ENCODE measurements around the gene SLU7.

SLU7 gene

DNA sequence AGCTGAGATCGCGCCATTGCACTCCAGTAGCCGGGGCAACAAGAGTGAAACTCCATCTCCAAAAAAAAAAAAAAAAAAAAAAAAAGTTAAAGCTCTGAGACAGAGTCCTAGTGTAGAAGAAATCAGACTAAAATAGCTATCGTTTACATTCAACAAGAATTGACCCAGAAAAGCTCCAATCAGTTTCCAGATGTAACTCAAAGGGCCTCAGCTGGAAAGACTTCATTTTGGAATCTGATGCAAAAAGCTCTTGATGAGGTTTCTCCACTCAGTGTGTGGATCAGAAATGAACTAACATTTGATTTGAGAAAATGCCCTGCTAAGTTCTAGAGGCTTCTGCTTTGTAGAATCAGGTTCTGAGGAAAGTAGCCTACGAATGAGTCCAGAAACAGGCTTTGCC is 41.2 kb downstream of the SLU7 start:
- no peak for ATAC-seq (ENCODE audit: low read depth)
- Mint-ChIP-seq H3K36me3 (no peaks in the 10 kb centered on the region), H3K27me3 (peaks cover 11% of the 10 kb centered on the region)

DNA sequence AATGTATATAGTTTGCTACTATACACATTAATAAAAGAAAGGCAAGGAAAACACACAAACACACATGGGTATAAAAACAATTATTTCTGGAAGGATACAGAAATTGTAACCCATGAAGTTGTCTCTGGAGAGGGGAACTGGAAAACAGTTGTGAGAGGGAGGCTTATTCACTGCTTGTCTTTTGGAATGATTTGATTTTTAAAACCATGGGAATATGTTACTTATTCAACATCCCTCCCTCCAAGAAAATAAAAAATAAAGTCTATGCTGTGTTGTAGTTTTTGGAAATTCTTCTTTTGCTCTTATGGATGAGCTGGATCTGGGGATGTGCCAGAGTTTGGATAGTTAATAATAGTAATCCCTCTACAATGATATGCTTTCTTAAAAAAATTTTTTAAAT is 42.5 kb downstream of the SLU7 start:
- no peak for ATAC-seq (ENCODE audit: low read depth)

More for the DNA sequence above, 41.2 kb downstream of the SLU7 start:
- no peak for DNase-seq (ENCODE audit: low spot score in 2 of 2)
- Mint-ChIP-seq H3K4me1 (peaks cover 6% of the 10 kb centered on the region), H3K27ac (no peak overlapping the region), H3K9me3 (no peaks in the 10 kb centered on the region), H3K4me3 (no peak overlapping the region)

DNA sequence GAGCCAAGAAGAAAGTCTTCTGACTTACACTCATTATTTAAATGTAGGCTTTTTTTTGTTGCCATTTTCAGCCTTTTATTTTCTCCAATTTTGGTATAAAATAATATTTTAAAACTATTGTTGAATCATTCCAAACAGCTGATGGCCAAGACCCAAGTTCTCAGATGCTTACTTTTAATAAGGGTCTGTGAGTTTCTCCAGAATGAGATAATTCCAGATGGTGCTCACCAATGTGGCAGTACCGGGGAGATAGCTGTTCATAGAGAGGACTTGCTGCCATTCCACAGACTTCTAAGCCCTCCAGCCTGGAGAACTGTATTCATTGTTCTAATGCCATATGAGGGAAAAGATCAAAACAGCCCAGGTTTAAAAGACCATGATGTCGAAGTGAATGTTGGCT is 43.2 kb downstream of the SLU7 start:
- peaks cover 4% of the 10 kb centered on the region for H3K4me1 Mint-ChIP-seq
- no peak overlapping the region for H3K4me3 Mint-ChIP-seq
- no peak for ATAC-seq (ENCODE audit: low read depth)
- DNase-seq (ENCODE audit: low spot score in 2 of 2) = no peak
- H3K9me3 Mint-ChIP-seq = no peaks in the 10 kb centered on the region
- no peak overlapping the region for H3K27ac Mint-ChIP-seq
- no peaks in the 10 kb centered on the region for H3K36me3 Mint-ChIP-seq
- H3K27me3 Mint-ChIP-seq = peaks cover 18% of the 10 kb centered on the region

More for the DNA sequence above, 42.5 kb downstream of the SLU7 start:
- Mint-ChIP-seq H3K27me3 (peaks cover 13% of the 10 kb centered on the region), H3K36me3 (no peaks in the 10 kb centered on the region), H3K9me3 (no peaks in the 10 kb centered on the region), H3K4me1 (no peaks in the 10 kb centered on the region), H3K27ac (no peak overlapping the region), H3K4me3 (no peak overlapping the region)
- no peak for DNase-seq (ENCODE audit: low spot score in 2 of 2)

DNA sequence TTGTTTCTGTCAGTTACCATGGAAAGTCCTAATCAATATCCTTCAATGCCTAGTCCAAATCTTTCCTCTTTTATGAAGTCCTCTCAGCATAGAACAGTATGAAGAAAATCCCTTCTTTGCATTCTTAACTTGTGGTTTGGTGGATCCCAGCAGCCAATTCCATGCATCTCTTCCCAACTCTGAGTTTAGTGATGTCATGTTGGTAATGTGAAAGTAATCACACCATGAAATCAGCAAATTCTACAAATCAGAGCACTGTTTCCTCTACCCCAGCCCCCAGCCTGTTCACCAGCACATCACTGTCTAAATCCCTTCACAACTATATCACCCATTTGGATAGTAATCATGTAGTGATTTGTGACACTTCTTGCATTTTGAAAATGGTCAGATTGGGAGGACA is 43.7 kb downstream of the SLU7 start:
- H3K9me3 Mint-ChIP-seq = no peaks in the 10 kb centered on the region

DNA sequence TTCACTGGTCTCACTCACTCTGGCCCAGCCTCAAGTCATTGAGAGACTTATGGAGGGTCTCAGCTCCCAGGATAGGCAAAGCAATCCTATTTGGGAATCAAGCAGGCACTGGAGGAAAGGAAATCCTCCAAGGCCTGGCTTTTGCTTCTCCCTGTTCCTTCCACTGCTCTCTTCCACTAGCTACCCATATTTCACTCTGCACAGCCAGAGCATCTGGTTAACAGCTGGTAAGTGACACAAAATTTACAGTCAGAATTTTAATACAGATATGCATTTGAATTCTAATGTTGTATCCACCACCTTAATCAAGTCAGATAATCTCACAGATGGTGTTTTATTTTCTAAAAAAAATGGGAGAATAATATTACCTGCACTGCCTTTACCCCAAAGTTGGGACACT is 47.6 kb downstream of the SLU7 start:
- DNase-seq (ENCODE audit: low spot score in 2 of 2) (no peak), ATAC-seq (ENCODE audit: low read depth) (no peak)
- Mint-ChIP-seq H3K4me3 (peak overlapping the region; percentile 38), H3K36me3 (no peaks in the 10 kb centered on the region), H3K27ac (no peak overlapping the region), H3K27me3 (peaks cover 35% of the 10 kb centered on the region), H3K9me3 (no peaks in the 10 kb centered on the region), H3K4me1 (peaks cover 14% of the 10 kb centered on the region)

More for the DNA sequence above, 43.7 kb downstream of the SLU7 start:
- Mint-ChIP-seq H3K36me3 (no peaks in the 10 kb centered on the region), H3K4me3 (no peak overlapping the region), H3K4me1 (peaks cover 6% of the 10 kb centered on the region), H3K27me3 (peaks cover 20% of the 10 kb centered on the region), H3K27ac (no peak overlapping the region)
- no peak for DNase-seq (ENCODE audit: low spot score in 2 of 2)
- ATAC-seq (ENCODE audit: low read depth) = no peak

DNA sequence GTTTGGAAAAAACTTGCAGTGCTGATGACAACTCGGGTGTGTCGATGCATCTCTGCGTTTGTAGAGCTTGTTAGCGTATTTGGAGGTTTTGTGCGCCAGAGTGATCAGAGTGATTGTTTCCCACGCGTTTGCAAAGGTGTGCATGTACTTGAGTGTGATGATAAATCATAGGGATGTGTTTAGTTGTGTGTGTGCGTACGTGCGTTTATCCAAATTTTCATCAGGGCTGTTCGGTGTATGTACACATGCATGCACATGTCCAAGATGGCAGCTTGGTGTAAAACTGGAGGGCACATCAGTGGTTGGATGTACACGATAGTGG is 48.2 kb downstream of the SLU7 start:
- no peak for ATAC-seq (ENCODE audit: low read depth)
- Mint-ChIP-seq H3K9me3 (no peaks in the 10 kb centered on the region), H3K27ac (no peak overlapping the region), H3K27me3 (peaks cover 34% of the 10 kb centered on the region), H3K4me1 (peaks cover 14% of the 10 kb centered on the region), H3K4me3 (peak overlapping the region; percentile 38), H3K36me3 (no peaks in the 10 kb centered on the region)
- DNase-seq (ENCODE audit: low spot score in 2 of 2) = no peak

DNA sequence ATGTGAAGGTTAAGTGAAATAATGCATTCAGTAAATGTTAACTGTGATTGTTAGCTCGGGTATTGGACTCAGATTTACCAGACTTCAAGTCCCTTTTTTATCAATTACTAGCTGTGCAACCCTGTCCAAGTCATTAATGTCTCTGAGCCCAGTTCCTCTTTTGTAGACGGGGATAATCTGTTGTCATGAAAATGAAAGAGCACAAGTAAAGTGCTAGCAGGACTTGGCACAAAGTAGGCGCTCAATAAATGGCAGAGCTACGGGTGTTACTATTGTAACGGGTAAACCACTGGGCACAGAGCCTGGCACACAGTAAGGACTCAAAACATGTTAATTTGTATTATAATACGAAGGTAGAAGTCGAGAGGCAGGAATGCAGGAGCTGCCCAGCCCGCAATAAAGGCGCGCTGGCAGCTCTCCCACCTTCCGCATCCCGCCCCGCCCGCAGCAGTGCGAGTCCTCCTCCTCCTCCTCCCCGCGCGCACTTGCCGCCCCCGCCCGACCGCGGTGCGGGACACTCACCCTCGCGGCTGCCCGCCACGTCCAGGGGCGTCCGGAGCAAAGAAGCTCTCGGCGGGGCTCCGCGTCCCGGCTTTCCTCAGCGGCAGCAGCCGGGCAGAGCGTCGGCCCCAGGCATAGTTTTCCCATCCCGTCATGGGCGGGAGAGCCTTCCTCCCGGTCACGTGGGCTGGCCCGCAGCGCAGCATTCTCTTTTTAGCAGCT is 48.7 kb downstream of the SLU7 start, which contains the start of gene C1QTNF2:
Gene C1QTNF2, minus strand, starts transcription at position 637 of the 723 bp plus-strand sequence. CDS start 15,615 bp downstream, outside the sequence.
- peaks cover 14% of the 10 kb centered on the region for H3K4me1 Mint-ChIP-seq
- H3K4me3 Mint-ChIP-seq = peak within 1 kb of the TSS; percentile 76
- peaks cover 34% of the 10 kb centered on the region for H3K27me3 Mint-ChIP-seq
- peak; percentile 56 for ATAC-seq (ENCODE audit: low read depth)
- no peak for DNase-seq (ENCODE audit: low spot score in 2 of 2)
- no peak within 1 kb of the TSS for H3K27ac Mint-ChIP-seq
- no peaks in the 10 kb centered on the region for H3K9me3 Mint-ChIP-seq
- H3K36me3 Mint-ChIP-seq = no peaks in the 10 kb centered on the region

DNA sequence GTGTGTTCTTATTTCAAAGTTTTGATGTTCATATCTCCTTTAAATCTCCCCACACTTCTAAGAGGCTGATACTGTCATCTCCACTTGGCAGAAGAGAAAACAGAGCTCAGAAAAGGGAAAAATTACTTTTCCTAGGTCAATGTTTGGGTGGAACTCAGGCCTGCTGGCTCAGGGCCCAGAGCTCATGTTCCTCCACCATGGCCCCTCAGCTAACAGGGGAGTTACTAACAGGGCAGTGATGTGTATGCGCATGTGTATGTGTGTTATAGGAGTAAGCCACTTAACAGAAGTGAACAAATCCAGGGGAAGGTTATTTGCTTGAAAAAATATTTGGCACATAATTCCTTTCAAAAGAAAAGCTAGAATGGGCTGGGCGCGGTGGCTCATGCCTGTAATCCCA is 51.0 kb downstream of the SLU7 start:
- ATAC-seq (ENCODE audit: low read depth) (no peak), DNase-seq (ENCODE audit: low spot score in 2 of 2) (no peak)
- Mint-ChIP-seq H3K27ac (no peak overlapping the region), H3K4me1 (peaks cover 14% of the 10 kb centered on the region), H3K4me3 (no peak overlapping the region), H3K27me3 (peaks cover 32% of the 10 kb centered on the region), H3K36me3 (no peaks in the 10 kb centered on the region), H3K9me3 (no peaks in the 10 kb centered on the region)

DNA sequence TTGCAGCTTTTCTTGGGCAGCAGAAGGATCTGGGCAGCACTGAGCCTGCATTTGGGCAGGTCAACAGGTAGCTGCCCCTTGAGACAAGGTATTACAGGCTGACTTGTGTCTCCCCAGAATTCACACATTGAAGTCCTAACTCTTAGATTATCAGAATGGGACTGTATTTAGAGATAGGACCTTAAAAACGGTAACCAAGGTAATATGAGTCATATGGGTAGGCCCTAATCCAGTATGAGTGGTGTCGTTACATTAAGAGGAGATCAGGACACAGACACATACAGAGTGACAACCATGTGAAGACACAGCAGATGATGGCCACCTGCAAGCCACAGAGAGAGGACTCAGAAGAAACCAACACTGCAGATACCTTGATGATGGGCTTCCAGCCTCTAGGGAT is 51.6 kb downstream of the SLU7 start:
- no peaks in the 10 kb centered on the region for H3K36me3 Mint-ChIP-seq
- peaks cover 14% of the 10 kb centered on the region for H3K4me1 Mint-ChIP-seq
- H3K27ac Mint-ChIP-seq = no peak overlapping the region
- ATAC-seq (ENCODE audit: low read depth) (no peak), DNase-seq (ENCODE audit: low spot score in 2 of 2) (no peak)
- H3K9me3 Mint-ChIP-seq = no peaks in the 10 kb centered on the region
- no peak overlapping the region for H3K4me3 Mint-ChIP-seq
- peaks cover 32% of the 10 kb centered on the region for H3K27me3 Mint-ChIP-seq

DNA sequence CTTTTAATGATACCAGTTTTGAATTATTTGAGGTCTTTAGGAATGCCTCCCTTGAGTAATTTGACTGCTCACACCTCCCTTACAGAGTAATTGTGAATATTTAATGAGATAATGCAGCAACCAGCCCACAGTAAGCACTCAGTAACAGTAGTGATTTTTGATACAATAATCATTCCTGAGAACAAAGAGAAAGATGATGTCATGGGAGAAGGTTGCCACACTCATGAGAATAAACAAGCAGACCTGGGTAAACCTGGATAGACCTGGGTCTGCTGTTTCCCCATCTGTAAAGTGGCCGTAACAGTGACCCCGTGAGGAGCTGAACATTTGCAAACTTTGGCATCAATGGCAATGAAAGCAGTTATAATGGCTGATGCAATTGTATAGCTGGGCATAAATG is 52.7 kb downstream of the SLU7 start:
- Mint-ChIP-seq H3K4me1 (peaks cover 14% of the 10 kb centered on the region), H3K4me3 (no peak overlapping the region), H3K9me3 (no peaks in the 10 kb centered on the region), H3K36me3 (no peaks in the 10 kb centered on the region), H3K27me3 (peaks cover 30% of the 10 kb centered on the region), H3K27ac (no peak overlapping the region)
- ATAC-seq (ENCODE audit: low read depth) (no peak), DNase-seq (ENCODE audit: low spot score in 2 of 2) (no peak)

DNA sequence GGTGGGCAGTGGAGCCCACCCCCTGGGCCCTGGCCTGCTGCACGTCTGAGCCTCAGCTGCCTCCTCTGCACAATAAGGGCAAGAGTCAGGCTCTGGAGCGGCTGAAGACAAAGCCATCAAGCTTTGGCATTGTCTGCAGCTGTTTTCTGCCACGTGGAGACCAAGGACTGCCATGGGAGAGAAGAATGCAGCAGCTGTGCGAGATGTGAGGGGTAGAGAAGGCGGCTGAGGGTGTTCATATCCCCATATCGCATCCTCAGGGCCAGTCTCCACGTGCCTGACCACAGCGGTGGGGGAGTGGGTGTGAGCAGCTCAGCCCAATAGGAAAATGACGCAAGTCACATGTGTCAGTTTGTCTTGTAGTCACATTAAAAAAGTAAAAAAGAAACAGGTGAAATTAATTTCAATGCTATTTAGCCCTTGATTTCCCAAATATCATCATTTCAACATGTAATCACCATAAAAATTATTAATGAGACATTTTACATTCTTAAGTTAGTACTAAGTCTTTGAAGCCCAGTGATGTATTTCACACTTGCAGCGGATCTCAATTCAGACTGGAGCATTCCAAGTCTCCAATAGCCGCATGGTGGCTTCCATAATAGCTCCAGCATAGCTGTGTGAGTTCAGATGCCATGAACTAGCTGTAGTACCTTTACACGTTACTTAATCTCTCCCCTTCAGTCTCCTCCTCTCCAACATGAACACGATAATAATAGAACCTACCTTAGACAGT is 55.1 kb downstream of the SLU7 start:
- H3K9me3 Mint-ChIP-seq = no peaks in the 10 kb centered on the region
- no peaks in the 10 kb centered on the region for H3K36me3 Mint-ChIP-seq
- no peak overlapping the region for H3K27ac Mint-ChIP-seq
- DNase-seq (ENCODE audit: low spot score in 2 of 2) (no peak), ATAC-seq (ENCODE audit: low read depth) (no peak)
- peaks cover 16% of the 10 kb centered on the region for H3K27me3 Mint-ChIP-seq
- no peak overlapping the region for H3K4me3 Mint-ChIP-seq
- H3K4me1 Mint-ChIP-seq = peaks cover 2% of the 10 kb centered on the region

DNA sequence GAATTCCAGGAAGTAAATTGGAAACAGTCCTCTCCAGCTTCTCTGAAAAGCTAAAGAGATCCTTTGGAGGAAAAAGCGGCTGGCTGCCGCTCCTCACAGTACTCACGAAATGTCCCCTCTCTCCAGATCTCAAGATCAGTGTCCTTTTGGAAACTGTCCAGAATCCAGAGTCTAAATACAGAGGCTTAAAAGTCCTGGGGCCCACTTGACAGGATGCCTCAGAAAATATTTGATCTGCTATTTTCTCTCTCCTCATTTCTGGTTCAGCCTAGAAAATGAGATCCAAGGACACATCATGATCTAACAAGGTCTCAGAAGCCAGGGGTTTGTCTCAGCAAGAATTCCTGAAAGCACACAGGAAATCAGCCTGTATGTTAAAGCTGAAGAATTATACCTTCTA is 55.7 kb downstream of the SLU7 start:
- no peak for ATAC-seq (ENCODE audit: low read depth)
- Mint-ChIP-seq H3K4me1 (no peaks in the 10 kb centered on the region), H3K27me3 (peaks cover 12% of the 10 kb centered on the region), H3K4me3 (no peak overlapping the region), H3K36me3 (no peaks in the 10 kb centered on the region), H3K9me3 (no peaks in the 10 kb centered on the region), H3K27ac (no peak overlapping the region)
- no peak for DNase-seq (ENCODE audit: low spot score in 2 of 2)

DNA sequence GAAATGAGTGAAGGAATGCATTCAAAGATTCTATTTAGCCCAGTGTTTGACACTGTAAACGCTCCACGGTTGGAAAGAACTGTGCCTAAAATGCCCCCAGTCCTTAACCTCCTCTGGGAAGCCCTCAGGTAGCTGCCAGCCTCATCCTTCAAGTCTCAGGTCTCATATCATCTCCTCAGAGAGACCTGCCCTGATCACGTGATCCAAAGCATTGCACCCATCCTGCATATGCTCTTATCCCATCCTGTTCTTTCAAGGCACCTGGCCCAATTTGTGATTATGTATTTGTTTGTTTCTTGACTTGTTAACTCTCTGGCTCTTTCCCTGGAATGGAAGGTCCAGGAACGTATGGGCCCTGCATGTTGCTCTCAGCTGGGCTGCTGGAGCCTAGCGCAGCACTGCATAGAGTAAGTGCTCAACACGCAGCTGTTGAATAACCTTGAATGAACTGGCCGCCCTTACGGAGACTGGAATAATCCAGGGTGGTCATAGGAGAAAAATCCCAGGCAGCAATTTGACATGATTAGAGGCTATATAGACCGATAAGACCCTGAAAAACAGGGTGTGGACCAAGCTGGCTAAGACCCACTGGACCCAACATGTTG is 57.2 kb downstream of the SLU7 start:
- H3K27me3 Mint-ChIP-seq = peaks cover 3% of the 10 kb centered on the region
- DNase-seq (ENCODE audit: low spot score in 2 of 2) (no peak), ATAC-seq (ENCODE audit: low read depth) (no peak)
- H3K4me3 Mint-ChIP-seq = no peak overlapping the region
- no peaks in the 10 kb centered on the region for H3K4me1 Mint-ChIP-seq
- no peaks in the 10 kb centered on the region for H3K9me3 Mint-ChIP-seq
- H3K36me3 Mint-ChIP-seq = no peaks in the 10 kb centered on the region
- no peak overlapping the region for H3K27ac Mint-ChIP-seq

DNA sequence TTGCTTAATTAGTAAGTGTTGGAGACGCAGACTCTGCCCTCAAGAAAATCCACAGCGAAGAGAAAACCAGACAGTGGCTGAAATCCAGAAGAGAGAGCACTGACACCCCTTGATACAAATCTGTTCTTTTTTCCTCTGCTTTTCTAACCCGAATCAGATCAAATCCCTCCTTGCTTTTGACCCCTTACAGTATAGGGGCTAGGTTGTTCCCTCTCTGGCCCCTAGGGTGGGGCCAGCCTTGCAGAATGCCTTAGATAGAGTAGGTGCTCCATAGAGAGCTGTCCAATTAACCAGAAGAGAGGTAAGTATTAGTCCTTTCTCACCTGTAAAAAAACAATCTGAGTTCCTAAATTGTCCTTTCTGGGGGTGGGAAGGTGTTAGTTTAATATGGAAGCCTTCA is 58.6 kb downstream of the SLU7 start:
- ATAC-seq (ENCODE audit: low read depth) = no peak

More for the DNA sequence above, 58.6 kb downstream of the SLU7 start:
- Mint-ChIP-seq H3K27me3 (peaks cover 3% of the 10 kb centered on the region), H3K4me1 (no peaks in the 10 kb centered on the region), H3K27ac (no peak overlapping the region), H3K4me3 (no peak overlapping the region), H3K36me3 (no peaks in the 10 kb centered on the region), H3K9me3 (no peaks in the 10 kb centered on the region)
- DNase-seq (ENCODE audit: low spot score in 2 of 2) = no peak

Measured in memory B cell (primary cell).